HEK293 (cell line): Measurements from ENCODE around the gene NUP35.

ENCODE experiments used
- CTCF ChIA-PET: fragments of 350-600 bp; formaldehyde crosslinking; extraction: SDS; loops from one replicate; lab custom pipeline; 2021; ENCODE audit warnings: antibody characterized with exemption; lab: Yijun Ruan, JAX
- POLR2A ChIA-PET: fragments of 300-600 bp; formaldehyde crosslinking; extraction: SDS; loops from one replicate; lab custom pipeline; 2020; ENCODE audit warnings: antibody characterized with exemption, inconsistent platforms; lab: Yijun Ruan, JAX
- H3K27ac ChIP-seq: fragments of 200-500 bp; sonication (Bioruptor generic); 2 replicates; pipeline ENCODE4 v1.5.1; 2014; ENCODE audit warnings: low read depth, low read length, control low read depth, inconsistent platforms; ENCODE audit errors: extremely low read depth
- H3K36me3 ChIP-seq, 2 experiments: fragments of 200-500 bp in 1 of 2; sonication (Bioruptor generic) in 1 of 2; 1 replicate in 1 of 2; 2 replicates in 1 of 2; pipeline ENCODE4 v1.5.1; 2014 to 2017; ENCODE audit warnings: inconsistent platforms in 2 of 2, low read length in 2 of 2; ENCODE audit not compliant: control insufficient read depth in 2 of 2, insufficient read depth in 1 of 2
- H3K4me1 ChIP-seq: fragments of 200-500 bp; sonication (Bioruptor generic); 2 replicates; pipeline ENCODE4 v1.5.1; 2014; ENCODE audit warnings: mild to moderate bottlenecking, low read length, inconsistent platforms; ENCODE audit not compliant: control insufficient read depth, insufficient read depth
- H3K4me3 ChIP-seq: 2 replicates; pipeline ENCODE4 v1.5.1; 2011; ENCODE audit warnings: low read depth, mild to moderate bottlenecking, control low read depth, low read length, moderate library complexity
- H3K9me3 ChIP-seq: fragments of 200-500 bp; sonication (Bioruptor generic); 2 replicates; pipeline ENCODE4 v1.5.1; 2014; ENCODE audit warnings: low read depth, low read length, inconsistent platforms; ENCODE audit not compliant: control insufficient read depth, insufficient read depth
- EGR2 ChIP-seq: fragments of 450-650 bp; formaldehyde crosslinking; IDR thresholded peaks from 2 replicates; pipeline ENCODE4 v1.5.1; 2016; ENCODE audit warnings: low read depth, missing biosample characterization, missing genetic modification characterization
- GLI4 ChIP-seq: fragments of 450-650 bp; formaldehyde crosslinking; IDR thresholded peaks from 2 replicates; pipeline ENCODE4 v1.5.1; 2016; ENCODE audit warnings: missing biosample characterization, missing genetic modification characterization
- KLF10 ChIP-seq: fragments of 450-650 bp; IDR thresholded peaks from 2 replicates; pipeline ENCODE4 v1.5.1; 2018; ENCODE audit warnings: missing biosample characterization, mild to moderate bottlenecking, missing genetic modification characterization
- PRDM6 ChIP-seq: fragments of 450-650 bp; formaldehyde crosslinking; IDR thresholded peaks from 2 replicates; pipeline ENCODE4 v1.5.1; 2017; ENCODE audit warnings: missing biosample characterization, missing genetic modification characterization
- SCRT1 ChIP-seq: fragments of 450-650 bp; formaldehyde crosslinking; IDR thresholded peaks from 2 replicates; pipeline ENCODE4 v1.5.1; 2016; ENCODE audit warnings: missing biosample characterization, missing genetic modification characterization, borderline replicate concordance
- ZFHX2 ChIP-seq: fragments of 450-650 bp; formaldehyde crosslinking; conservative IDR thresholded peaks from 2 replicates; pipeline ENCODE4 v1.5.1; 2016; ENCODE audit warnings: missing biosample characterization, missing genetic modification characterization
- ZFP41 ChIP-seq: fragments of 450-650 bp; formaldehyde crosslinking; IDR thresholded peaks from 2 replicates; pipeline ENCODE4 v1.5.1; 2016; ENCODE audit warnings: missing biosample characterization, missing genetic modification characterization, borderline replicate concordance
- ZNF132 ChIP-seq: fragments of 450-650 bp; formaldehyde crosslinking; IDR thresholded peaks from 2 replicates; pipeline ENCODE4 v1.5.1; 2017; ENCODE audit warnings: missing biosample characterization, missing genetic modification characterization, borderline replicate concordance
- ZNF140 ChIP-seq: fragments of 450-650 bp; formaldehyde crosslinking; IDR thresholded peaks from 2 replicates; pipeline ENCODE4 v1.5.1; 2016; ENCODE audit warnings: missing biosample characterization, missing genetic modification characterization
- ZNF2 ChIP-seq: fragments of 450-650 bp; formaldehyde crosslinking; IDR thresholded peaks from 2 replicates; pipeline ENCODE4 v1.5.1; 2016; ENCODE audit warnings: missing biosample characterization, missing genetic modification characterization
- ZNF362 ChIP-seq: fragments of 450-650 bp; formaldehyde crosslinking; IDR thresholded peaks from 2 replicates; pipeline ENCODE4 v1.5.1; 2016; ENCODE audit warnings: missing biosample characterization, missing genetic modification characterization
- ZNF416 ChIP-seq: fragments of 450-650 bp; formaldehyde crosslinking; IDR thresholded peaks from 2 replicates; pipeline ENCODE4 v1.5.1; 2016; ENCODE audit warnings: missing biosample characterization, missing genetic modification characterization
- ZNF423 ChIP-seq: fragments of 450-650 bp; formaldehyde crosslinking; IDR thresholded peaks from 2 replicates; pipeline ENCODE4 v1.5.1; 2016; ENCODE audit warnings: missing biosample characterization, missing genetic modification characterization
- ZNF514 ChIP-seq: fragments of 450-650 bp; formaldehyde crosslinking; IDR thresholded peaks from 2 replicates; pipeline ENCODE4 v1.5.1; 2016; ENCODE audit warnings: missing biosample characterization, missing genetic modification characterization
- ZNF670 ChIP-seq: fragments of 450-650 bp; formaldehyde crosslinking; IDR thresholded peaks from 2 replicates; pipeline ENCODE4 v1.5.1; 2016; ENCODE audit warnings: missing biosample characterization, missing genetic modification characterization, low read depth
- ZNF76 ChIP-seq: fragments of 450-650 bp; formaldehyde crosslinking; IDR thresholded peaks from 2 replicates; pipeline ENCODE4; 2016; ENCODE audit warnings: low read depth, missing biosample characterization, missing genetic modification characterization, borderline replicate concordance
- TF ChIP-seq, protein P1 (sequence below): sonication (generic); formaldehyde crosslinking; IDR thresholded peaks from 2 replicates; pipeline ENCODE4 v1.8.1; 2022; ENCODE audit warnings: mild to moderate bottlenecking, moderate library complexity, missing genetic modification reagents
- TF ChIP-seq, protein P2 (sequence below): fragments of 450-650 bp; formaldehyde crosslinking; IDR thresholded peaks from 2 replicates; pipeline ENCODE4 v1.5.1; 2016; ENCODE audit warnings: missing biosample characterization, missing genetic modification characterization, borderline replicate concordance

NUP35 gene

DNA sequence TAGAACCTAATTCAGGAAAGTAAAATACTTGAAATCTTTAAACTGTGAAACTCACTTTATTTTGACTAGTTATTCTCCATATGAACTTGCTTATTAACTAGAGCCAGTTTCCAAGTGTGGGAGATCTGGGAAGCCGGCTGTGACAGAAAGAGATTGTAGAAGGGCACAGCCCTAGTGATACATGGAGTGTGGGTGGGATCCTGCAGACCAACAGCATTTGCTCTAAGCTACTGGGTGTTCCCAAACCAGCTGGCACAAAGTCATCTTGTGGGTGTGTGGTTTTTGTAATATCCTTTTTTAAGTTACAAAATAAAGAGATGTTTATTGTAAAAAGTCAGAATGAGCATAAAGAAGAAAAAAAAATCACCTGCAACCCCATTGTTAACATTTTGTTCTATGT lies 42.3 kb upstream of the NUP35 start (continued):
- TF ChIP-seq, protein P1, sequence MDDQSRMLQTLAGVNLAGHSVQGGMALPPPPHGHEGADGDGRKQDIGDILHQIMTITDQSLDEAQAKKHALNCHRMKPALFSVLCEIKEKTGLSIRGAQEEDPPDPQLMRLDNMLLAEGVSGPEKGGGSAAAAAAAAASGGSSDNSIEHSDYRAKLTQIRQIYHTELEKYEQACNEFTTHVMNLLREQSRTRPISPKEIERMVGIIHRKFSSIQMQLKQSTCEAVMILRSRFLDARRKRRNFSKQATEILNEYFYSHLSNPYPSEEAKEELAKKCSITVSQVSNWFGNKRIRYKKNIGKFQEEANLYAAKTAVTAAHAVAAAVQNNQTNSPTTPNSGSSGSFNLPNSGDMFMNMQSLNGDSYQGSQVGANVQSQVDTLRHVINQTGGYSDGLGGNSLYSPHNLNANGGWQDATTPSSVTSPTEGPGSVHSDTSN (CRISPR knock-in tag), result no peak
- TF ChIP-seq ZNF140 (tag by site-specific recombination) (no peak), ZFP41 (tag by site-specific recombination) (no peak), ZFHX2 (tag by site-specific recombination) (peak; percentile 45), ZNF76 (tag by site-specific recombination) (no peak), ZNF416 (tag by site-specific recombination) (no peak), ZNF132 (no peak)

- POLR2A ChIA-PET, result no interaction called here
- TF ChIP-seq ZNF362 (tag by site-specific recombination), result peak; percentile 28; the same call in 1 of the 2 replicates
- TF ChIP-seq, protein P2, sequence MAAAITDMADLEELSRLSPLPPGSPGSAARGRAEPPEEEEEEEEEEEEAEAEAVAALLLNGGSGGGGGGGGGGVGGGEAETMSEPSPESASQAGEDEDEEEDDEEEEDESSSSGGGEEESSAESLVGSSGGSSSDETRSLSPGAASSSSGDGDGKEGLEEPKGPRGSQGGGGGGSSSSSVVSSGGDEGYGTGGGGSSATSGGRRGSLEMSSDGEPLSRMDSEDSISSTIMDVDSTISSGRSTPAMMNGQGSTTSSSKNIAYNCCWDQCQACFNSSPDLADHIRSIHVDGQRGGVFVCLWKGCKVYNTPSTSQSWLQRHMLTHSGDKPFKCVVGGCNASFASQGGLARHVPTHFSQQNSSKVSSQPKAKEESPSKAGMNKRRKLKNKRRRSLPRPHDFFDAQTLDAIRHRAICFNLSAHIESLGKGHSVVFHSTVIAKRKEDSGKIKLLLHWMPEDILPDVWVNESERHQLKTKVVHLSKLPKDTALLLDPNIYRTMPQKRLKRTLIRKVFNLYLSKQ (tag by site-specific recombination), result no peak
- CTCF ChIA-PET, result no interaction called here
- no peaks in the 10 kb centered on the region for H3K4me1 ChIP-seq
- H3K27ac ChIP-seq, result no peak overlapping the region
- no peak overlapping the region for H3K4me3 ChIP-seq
- H3K36me3 ChIP-seq, result peaks cover 0 to 6% of the 10 kb centered on the region in 2 experiments; a peak in 1 of 3 replicates
- H3K9me3 ChIP-seq, result no peaks in the 10 kb centered on the region
Observed at GRCh38 chr2:183088061-183088460, 36.2 kb upstream of the NUP35 start.

DNA sequence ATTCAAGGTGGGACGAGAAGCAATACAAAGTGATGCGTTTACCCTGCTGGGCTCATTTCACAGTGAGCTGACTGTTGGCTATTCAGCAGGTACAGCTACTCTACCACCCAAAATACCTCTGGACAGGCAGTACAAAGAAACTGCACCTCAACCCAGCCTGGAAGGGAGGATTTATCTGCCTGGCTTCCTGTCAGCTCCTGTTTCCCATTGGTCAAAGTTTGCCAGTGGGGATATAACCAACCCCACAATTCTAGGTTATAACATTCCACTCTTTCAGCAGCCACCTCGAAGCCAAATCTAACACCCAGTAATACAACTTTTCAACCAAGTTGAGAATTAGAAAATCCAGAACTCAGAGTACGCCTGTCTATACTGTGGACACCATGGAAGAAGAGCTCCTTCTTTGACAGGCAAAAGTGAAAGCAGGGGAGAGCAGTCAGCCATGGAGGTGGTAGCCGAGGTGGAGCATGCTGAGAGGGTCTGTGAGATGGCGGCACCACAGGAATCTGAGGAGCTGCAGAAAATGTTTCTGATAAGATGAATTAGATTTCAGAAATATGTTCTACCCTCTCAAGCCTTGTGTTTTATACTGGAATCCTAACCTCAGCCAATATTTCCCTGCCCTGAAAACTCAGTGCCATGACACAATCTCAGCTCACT lies 34.9 kb upstream of the NUP35 start:
- Histone ChIP-seq H3K36me3 (peaks cover 0 to 6% of the 10 kb centered on the region in 2 experiments; a peak in 1 of 3 replicates), H3K27ac (no peak overlapping the region), H3K9me3 (no peaks in the 10 kb centered on the region), H3K4me3 (no peak overlapping the region), H3K4me1 (no peaks in the 10 kb centered on the region)
- ChIA-PET CTCF (interaction anchor here (0.6 to 0.7 kb wide), 4 partner anchors 26 to 324 kb away, joined by 3 read pairs; no protein-coding TSS in a partner anchor), POLR2A (interaction anchor here (0.5 kb wide), 1 partner anchor 295 kb away, joined by 3 read pairs; no protein-coding TSS in a partner anchor)
- TF ChIP-seq PRDM6 (tag by site-specific recombination), result no peak
- no peak for TF ChIP-seq EGR2 (tag by site-specific recombination)
- TF ChIP-seq ZNF514 (tag by site-specific recombination), result no peak
- no peak for TF ChIP-seq ZNF423
- no peak for TF ChIP-seq GLI4 (tag by site-specific recombination)
- TF ChIP-seq ZNF416 (tag by site-specific recombination), result no peak
- no peak for TF ChIP-seq SCRT1
- TF ChIP-seq KLF10 (tag by site-specific recombination), result no peak
- no peak for TF ChIP-seq ZNF670
- no peak for TF ChIP-seq ZNF2 (tag by site-specific recombination)
